Measurements from ENCODE around the gene AIFM3.
"Not testable (repeated sequence)": the region's sequence is repeated elsewhere in the genome, so short reads cannot be mapped to it uniquely, and the experiment has no call there.

Gene AIFM3

DNA sequence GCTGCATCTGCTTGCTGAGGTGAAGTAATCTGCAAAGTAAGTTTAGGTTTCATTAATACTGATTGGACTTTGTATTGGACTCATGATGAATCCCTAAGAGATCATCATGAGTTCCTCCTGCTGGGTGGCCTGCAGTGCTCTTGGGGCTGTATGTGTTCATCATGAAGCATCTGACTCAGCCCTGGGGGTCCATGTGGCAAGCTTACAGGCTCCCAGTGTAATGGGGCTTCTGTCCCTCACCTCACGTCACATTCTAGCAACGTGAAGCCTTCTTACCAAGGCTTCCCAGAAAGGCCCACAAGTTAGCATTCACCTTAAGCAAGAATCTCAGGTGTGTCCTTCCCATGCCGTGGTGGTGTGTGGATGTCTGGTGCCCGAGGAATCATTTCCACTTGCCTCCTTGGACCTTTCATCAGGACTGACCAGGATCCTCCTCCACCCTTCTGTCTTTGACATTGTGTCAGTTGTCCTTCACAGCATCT, 26.1 kb upstream of the AIFM3 start:
- no peak for DNase-seq (ENCODE audit: low read depth in 2 of 2)

DNA sequence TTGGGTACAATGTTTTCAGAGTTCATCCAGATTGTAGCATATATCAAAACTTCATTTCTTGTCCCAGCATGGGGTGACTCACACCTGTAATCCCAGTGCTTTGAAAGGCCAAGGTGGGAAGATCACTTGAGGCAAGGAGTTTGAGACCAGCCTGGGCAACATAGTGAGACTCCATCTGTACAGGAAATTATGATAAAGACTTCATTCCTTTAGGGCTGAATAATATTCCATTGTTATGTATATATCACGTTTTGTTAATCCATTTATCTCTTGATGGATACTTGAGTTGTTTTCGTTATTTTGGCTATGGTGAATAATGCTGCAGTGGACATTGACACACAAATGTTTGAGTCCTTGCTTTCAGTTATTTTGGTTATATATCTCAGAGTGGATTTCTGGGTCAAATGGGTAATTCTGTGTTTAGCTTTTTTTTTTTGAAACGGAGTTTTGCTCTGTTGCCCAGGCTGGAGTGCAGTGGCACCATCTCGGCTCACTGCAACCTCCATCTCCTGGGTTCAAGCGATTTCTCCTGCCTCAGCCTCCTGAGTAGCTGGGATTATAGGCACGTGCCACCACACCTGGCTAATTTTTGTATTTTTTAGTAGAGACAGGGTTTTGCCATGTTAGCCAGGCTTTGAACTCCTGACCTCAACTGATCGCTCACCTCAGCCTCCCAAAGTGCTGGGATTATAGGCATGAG, 24.7 kb upstream of the AIFM3 start:
- DNase-seq (ENCODE audit: low read depth in 2 of 2) = not testable (repeated sequence)

DNA sequence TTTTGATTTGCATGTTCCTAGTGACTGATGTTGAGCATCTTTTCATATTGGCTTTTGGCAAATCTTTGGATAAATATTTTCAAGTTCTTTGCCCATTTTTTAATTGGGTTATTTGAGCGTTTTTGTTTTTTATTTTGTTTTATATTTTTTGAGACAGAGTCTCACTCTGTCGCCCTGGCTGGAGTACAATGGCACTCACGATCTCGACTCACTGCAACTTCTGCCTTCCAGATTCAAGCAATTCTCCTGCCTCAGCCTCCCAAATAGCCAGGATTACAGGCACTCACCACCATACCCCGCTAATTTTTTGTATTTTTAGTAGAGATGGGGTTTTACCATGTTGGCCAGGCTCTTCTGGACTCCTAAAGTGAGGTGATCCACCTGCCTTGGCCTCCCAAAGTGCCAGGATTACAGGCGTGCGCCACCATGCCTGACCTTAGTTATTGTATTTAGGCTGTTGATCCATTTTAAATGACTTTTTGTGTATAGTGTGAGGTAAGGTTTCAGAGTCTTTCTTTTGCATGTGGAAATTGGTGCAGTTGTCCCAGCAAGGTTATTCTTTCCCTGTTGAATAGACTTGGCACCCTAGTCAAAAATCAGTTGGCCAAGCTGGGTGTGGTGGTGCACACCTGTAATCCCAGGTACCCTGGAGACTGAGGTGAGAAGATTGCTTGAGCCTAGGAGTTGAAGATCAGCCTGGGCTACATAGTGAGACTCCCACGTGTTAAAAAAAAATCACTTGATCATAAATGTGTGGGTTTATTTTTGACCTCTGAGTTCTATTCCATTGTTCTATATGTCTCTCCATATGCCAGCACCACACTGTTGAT, 23.7 kb upstream of the AIFM3 start:
- no peak for DNase-seq (ENCODE audit: low read depth in 2 of 2)

DNA sequence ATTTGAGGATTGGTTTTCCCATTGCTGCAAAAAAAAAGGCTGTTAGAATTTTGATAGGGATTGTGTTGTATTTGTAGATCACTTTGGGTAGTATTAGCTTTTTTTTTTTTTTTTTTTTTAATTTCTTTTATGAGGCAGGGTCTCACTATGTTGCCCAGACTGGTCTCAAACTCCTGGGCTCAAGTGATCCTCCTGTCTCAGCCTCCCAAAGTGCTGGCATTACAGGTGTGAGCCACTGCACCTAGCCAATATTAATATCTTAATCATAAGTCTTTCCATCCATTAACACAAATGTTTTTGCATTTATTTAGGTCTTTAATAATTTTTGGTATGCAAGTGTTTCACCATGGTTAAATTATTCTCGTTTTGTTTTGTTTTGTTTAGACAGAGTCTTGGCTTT, 23.0 kb upstream of the AIFM3 start:
- no peak for DNase-seq (ENCODE audit: low read depth in 2 of 2)

DNA sequence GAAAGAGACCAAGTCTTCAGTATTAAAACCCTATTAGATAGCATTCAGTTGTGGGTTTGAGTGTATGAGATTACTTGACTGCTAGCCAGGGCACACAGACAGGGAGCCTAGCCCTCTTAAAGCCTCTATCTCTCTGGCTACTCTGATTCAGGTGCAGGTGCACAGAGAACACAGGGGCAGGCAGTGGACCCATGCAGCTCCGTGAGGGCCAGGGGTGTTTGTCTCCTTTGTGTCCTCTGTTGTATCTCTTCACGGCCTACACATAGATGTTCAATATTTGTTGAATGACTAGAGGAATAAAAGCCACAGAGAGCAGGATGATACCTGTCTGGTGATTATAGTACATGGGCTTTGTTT, 21.5 kb upstream of the AIFM3 start:
- DNase-seq (ENCODE audit: low read depth in 2 of 2) = no peak

DNA sequence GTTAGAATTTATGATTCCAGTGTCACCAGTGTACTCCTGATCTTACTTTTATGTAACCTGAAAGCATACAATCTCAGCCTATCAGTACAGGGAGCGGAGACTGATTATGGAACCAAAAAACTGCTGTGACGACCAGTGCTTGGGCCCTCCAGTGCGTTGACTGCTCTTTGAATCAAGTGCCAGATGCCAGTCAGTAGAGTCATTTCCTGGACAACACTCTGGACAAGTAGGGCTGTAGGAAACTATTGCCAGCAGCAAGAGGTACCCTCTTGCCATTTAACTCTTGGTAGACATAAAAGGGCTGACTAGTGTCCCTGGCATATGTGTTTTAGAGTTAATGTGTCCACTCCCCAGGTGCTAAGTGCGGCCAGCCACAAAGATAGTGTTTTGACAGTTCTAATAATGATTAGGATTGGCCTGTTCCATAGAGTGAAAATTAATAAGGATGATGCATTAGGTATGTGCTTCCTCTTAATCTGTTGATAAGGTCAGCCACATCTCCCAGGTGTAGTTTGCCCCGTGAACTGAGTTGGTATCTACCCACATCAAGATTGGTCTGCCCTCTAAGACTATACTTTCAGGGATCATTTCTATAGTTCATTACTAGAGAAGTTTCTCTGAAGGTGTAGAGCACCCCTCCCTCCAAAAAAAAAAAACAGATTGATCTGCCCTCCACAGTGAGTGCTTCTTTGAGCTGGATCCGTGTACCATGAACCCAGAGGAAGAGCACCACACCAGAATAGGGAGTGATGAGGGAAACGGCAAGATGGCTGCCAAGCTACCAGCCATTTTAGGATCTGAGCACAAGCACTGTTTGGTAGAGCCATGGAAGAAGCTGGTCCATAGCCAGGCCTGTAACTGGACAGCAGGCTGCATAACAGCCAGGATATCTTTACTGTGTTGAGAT, 20.7 kb upstream of the AIFM3 start:
- DNase-seq (ENCODE audit: low read depth in 2 of 2) = no peak

DNA sequence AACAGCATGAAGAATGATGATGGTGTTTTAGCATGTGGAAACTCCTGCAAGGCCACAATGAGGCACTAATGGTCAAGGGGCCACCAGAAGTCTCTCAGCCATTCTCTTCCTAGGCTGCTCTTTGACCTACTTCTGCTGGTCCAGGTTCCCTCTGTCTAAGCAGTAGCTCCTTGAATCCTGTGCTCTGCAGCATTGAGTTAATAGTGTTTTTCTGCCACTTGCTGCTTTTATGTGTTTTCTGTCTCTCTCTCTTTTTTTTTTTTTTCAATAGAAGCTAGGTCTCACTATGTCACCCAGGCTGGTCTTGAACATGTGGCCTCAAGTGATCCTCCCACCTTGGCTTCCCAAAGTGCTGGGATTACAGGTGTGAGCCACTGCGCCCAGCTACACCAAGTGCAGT, 20.1 kb upstream of the AIFM3 start:
- DNase-seq (ENCODE audit: low read depth in 2 of 2) = no peak

DNA sequence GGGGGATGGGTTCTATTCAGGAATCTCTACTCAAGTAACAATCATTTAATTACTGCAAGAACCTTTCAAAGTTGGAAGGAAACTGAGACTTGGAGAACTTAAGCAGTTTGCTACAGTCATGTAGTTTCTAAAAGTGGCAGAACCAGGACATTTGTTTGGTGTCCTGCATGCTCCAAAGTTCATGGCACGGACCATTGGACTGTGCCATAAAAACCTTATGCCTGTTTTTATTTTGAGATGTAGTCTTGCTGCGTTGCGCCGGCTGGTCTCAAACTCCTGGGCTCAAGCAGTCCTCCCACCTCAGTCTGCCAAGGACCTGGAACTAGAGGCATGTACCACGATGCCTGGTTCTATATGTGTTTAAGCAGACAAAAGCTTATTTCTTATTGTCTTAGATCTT, 18.6 kb upstream of the AIFM3 start:
- DNase-seq (ENCODE audit: low read depth in 2 of 2) = no peak

DNA sequence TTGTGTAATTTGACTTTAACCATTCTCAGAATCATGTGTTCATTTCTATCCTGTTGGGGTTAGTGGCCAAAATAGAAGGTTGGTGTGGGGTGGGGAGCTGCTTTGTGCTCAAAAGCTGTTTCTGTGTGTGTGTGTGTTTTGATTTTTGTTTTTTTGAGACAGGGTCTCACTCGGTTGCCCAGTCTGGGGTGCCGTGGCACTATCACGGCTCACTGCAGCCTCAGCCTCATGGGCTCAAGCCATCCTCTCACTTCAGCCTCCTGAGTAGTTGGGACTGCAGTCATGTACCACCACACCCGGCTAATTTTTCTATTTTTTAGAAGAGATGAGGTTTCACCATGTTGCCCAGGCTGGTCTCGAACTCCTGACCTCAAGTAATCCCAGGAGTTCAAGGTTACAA, 18.1 kb upstream of the AIFM3 start:
- DNase-seq (ENCODE audit: low read depth in 2 of 2) = no peak

DNA sequence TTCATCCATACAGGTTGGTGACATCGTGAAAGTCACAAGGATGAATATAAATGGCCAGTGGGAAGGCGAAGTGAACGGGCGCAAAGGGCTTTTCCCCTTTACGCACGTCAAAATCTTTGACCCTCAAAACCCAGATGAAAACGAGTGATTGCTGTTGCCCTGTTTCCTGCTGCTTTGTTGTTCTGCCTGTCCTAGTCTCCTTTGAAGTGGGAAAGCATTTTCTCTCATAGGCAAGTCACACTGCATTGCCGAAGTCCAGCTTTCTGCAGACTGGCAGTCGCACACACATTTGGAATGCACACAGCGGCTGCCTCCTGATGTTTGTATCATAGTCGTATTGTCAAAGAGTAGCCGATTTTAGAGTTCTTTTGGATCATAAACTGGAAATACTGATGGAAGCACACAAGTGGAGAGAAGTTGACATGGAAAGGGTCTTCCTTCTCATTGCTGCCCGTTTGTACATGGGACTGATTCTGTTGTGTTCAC, 17.3 kb upstream of the AIFM3 start:
- no peak for DNase-seq (ENCODE audit: low read depth in 2 of 2)

DNA sequence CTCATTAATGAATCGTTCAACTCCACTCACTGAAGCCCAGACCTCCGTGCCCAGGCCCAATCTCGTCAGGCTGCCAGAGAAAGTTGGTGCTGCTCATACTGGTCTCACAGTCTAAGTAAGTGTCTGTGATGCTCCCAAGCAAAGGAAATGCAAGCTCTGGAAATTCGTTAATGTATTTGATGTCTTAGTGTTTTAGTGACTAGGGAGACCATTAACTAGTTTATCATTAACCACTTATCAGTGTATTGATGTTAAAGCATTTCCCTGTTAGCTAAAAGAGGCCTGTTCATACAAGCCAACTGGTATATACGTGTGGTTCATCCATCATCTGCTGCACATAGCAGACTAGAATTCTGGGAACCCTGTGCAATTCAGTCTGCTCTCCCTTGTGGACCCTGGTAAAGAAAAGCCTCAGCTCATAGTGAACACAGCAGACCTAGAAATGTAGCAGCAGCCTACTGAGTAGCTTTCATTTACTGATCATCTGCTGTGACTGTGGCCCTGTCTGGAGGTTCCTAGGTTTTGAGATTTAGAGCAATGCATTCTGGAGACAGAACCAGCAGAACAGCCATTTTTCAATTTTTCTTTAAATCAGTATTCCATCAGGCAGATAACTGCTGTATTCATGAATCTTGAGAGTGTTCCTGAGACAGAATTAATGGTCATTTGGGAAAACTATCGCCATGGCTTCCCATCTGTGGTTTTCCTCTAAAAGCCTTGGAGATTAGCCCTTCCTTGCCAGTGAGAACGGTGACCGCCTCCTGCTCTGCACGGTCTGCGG, 15.7 kb upstream of the AIFM3 start:
- DNase-seq (ENCODE audit: low read depth in 2 of 2) = no peak

DNA sequence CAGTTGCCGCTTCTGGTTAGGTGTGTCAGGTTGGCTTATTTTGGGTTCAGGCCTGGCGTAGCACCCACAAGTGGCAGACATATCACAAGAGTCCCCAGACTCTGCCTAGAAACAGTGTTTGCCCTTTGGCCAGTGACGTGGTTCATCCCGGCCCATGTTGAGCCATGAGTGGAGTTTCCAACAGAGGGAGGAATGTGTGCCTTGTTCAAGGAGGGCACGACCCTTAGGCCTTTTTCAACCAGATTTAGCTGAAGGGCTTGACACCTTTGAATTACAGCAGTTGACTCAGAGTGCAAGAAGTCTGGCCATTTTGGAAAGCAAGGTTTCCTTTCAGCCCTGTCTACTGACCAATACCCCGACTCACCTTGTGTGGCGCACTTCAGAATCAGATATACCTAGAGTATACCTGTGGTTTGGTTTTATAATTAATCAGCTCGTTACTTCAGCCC, 15.1 kb upstream of the AIFM3 start:
- no peak for DNase-seq (ENCODE audit: low read depth in 2 of 2)

DNA sequence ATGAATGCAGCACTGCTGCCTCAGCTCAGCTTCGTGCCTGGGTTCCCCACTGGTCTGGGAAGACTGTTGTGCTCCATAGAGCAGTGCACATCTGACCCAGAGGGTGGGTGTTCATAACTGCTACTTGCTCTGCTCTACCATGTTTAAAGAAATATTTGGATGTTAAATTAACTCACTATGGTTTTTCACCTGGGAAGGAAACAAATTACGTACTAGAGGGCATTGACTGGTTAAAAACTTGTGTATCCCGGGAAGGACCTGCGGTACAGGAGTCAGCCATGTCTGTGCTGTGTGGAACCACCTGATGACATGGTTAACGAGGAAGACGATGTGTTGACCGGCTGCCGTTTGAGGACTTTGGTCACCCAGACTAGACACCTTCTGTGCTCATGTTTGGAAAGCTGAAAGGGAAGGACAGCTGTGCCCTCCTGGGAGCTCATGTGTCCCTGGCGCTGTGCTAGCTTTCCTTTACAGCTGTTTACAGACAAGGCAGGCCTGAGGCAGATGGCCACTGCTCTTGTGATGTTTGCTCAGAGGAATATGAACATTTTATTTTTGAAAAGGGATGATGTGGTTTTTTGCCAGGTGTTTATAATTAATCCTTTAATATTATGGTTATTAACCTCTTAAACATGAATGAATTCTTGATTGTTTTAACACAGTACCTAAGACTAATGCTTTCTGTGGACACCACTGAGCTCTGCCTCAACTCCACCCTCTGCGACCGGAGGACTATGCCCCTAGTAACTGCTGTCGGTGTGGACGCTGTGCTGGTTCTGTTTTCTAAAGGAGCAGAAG, 14.3 kb upstream of the AIFM3 start:
- DNase-seq (ENCODE audit: low read depth in 2 of 2) = no peak

DNA sequence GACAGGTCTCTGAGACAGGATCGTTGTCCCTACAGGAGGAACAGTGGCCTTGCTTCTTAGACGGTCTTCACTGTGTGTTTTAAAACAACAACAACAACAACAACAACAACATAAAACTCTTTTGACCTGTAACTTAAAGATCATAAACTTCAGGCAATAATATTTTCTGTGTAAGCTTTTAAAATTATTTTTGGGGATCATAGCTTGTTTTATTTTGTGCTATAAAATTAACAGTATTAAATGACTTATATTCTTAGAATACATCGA, 13.8 kb upstream of the AIFM3 start:
- no peak for DNase-seq (ENCODE audit: low read depth in 2 of 2)

DNA sequence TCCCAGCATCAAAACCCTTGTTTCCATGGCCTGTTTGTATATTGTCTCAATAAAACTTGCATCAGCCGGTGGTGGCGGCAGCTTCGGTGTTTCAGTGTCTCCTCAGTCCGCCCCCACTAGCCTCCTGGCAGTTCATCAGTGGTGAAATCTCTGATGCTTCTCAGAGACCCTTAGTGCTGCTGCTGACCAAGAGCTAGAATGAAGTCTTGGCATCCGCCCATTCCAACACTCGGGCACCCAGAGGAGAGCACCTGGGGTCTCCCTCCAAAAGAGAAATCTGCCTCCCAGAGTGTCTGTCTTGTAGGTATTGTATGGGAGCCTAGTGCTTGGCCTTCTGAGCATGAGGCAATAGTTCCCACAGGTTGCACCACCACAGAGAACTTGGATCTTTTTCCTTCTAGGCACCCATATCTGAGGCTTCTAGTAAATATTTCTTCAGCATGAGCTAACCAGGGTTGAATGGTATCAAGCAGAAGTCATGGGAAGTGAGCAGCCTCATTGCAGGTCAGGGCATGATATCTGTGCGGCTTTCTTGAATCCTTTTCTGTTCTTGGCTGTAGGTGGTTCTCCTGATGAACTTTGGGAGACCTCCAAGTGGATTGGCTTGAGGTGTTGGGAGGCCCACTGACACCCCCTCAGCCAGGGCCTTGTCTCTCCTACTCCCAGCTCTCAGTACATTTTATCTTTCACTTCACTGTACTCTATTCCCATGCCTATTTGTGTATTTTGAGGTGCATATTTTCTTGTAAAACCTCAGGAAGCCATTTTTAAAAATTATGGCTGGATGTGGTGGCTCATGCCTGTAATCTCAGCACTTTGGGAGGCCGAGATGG, 13.2 kb upstream of the AIFM3 start:
- no peak for DNase-seq (ENCODE audit: low read depth in 2 of 2)

DNA sequence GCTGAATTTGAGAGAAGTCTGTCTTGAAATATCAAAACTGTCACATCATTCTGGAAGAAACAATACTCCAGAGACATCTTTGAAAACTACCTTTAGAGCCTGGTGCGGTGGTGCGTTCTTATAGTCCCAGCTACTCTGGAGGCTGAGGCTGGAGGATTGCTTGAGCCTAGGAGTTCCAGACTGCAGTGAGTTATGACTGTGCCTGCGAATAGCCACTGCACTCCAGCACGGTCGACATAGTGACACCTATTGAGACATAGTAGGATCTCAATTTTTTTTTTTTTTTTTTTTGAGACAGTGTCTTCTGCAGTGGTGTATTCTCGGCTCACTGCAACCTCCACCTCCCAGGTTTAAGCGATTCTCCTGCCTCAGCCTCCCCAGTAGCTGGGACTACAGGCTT, 11.5 kb upstream of the AIFM3 start:
- DNase-seq (ENCODE audit: low read depth in 2 of 2) = no peak

DNA sequence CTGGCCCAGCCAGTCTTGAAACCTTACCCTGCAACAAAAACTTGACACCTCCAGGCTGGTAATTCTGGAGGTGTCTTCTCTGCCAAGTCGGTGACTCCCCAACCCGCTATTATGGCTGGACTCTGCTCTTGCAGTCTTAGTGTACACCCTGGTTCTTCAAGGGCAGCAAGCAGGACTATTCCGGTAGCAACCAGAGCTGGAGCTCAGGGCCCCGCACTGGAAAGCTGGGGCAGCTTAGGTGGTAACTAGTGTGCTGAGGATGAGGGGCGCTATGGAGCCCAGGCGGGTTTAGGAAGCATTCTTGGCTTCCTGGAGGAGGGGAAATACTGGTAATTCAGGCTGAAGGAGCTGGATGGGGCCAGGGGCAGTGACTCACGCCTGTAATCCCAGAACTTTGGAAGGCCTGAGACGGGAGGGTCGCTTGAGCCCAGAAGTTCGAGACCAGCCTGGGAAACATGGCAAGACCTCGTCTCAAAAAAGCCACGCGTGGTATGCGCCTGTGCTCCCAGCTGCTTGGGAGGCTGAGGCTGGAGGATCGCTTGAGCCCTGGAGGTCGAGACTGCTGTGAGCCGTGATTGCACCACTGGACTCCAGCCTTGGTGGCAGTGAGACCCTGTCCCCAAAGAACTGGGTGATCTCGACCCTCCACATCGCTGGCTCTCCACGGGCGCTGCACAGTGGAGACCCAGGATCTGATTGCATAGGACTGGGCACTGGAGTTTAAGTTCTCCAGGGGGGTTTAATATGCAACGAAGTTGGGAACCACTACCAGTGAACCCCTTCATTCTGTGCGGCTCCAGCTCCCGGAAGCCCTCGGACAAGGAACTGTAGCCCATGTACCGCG, 10.6 kb upstream of the AIFM3 start:
- DNase-seq (ENCODE audit: low read depth in 2 of 2) = no peak

DNA sequence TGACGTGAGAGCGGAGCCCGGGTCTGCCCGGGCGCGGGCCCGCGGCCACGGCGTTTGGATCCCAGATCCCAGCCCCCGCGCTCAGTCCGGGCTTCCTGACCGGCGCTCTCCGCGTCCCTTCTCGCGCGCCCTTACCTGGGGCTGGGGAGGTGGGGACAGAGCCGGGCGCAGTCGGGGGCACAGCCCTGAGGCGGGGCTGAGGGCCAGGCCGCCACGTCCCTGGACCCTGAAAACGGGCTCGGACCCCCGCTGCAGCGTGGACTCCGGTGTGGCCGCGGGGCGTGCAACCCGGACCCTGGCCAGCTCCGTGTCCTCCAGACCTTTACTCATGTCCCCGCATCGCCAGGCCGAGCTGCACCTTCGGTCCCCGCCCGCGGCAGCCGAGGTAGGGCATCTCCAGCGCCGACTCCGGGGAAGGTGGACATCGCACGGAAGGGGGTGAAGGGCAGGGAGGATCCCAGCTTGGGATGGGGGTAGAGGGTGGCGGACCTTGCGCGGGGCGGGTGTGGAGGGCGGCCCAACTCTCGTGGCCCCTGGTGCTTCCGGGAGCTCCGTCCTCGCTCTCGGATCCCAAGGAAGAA, 9.9 kb upstream of the AIFM3 start:
- DNase-seq (ENCODE audit: low read depth in 2 of 2) = no peak
